IMR-90 (cell line): ENCODE data around the gene EHMT1.

Experiments used
- CEBPB ChIP-seq: IDR thresholded peaks from 2 replicates; pipeline ENCODE4 v1.6.1; 2012; ENCODE audit warnings: low read depth, low read length, improper control_type of control experiment
- CTCF ChIP-seq: conservative IDR thresholded peaks from 2 replicates; pipeline ENCODE4 v1.5.1; 2012; ENCODE audit warnings: mild to moderate bottlenecking, low read depth, low read length, improper control_type of control experiment
- FOS ChIP-seq: fragments of 150-350 bp; IDR thresholded peaks from 2 replicates; pipeline ENCODE4 v1.6.1; 2016; ENCODE audit warnings: low read depth, low read length
- POLR2A ChIP-seq: IDR thresholded peaks from 2 replicates; pipeline ENCODE4 v1.6.1; 2012; ENCODE audit warnings: mild to moderate bottlenecking, low read depth, low read length
- RFX5 ChIP-seq: IDR thresholded peaks from 2 replicates; pipeline ENCODE4 v1.8.0; 2012; ENCODE audit warnings: low read depth, mild to moderate bottlenecking, low read length, moderate library complexity
- SMC3 ChIP-seq: fragments of 150-350 bp; IDR thresholded peaks from 2 replicates; pipeline ENCODE4 v1.6.1; 2016; ENCODE audit warnings: low read depth, mild to moderate bottlenecking, antibody characterized with exemption, low read length, moderate library complexity
- TF ChIP-seq, protein P1 (sequence below): fragments of 150-350 bp; IDR thresholded peaks from 2 replicates; pipeline ENCODE4 v1.6.1; 2017; ENCODE audit warnings: mild to moderate bottlenecking, antibody characterized with exemption, low read length, low read depth

- TF ChIP-seq POLR2A (no peak), CTCF (no peak), RFX5 (no peak), CEBPB (no peak), SMC3 (no peak), FOS (no peak)
- TF ChIP-seq, protein P1, sequence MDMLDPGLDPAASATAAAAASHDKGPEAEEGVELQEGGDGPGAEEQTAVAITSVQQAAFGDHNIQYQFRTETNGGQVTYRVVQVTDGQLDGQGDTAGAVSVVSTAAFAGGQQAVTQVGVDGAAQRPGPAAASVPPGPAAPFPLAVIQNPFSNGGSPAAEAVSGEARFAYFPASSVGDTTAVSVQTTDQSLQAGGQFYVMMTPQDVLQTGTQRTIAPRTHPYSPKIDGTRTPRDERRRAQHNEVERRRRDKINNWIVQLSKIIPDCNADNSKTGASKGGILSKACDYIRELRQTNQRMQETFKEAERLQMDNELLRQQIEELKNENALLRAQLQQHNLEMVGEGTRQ = no peak
Measured at GRCh38 chr9:137697832-137698231, 79.0 kb downstream of the EHMT1 start.
